MG63 (cell line): Measurements from ENCODE around the gene PEX10. TPM values are rescaled to one million over a fixed set of nuclear protein-coding genes. Genes with fewer than 3 reads are reported as not detected.

Source experiments
- DNase-seq: peaks from one replicate; pipeline ENCODE4 v3.0.0-alpha.2; 2020
- H3K27me3 ChIP-seq: fragments of 250-450 bp; sonication (Bioruptor Pico); 2 replicates; pipeline ENCODE4 v1.5.1; 2020; ENCODE audit warnings: mild to moderate bottlenecking, moderate library complexity
- H3K36me3 ChIP-seq: fragments of 250-450 bp; sonication (Bioruptor Pico); 2 replicates; pipeline ENCODE4 v1.5.1; 2020; ENCODE audit warnings: mild to moderate bottlenecking, moderate library complexity
- H3K4me3 ChIP-seq: fragments of 250-450 bp; sonication (Bioruptor Pico); 2 replicates; pipeline ENCODE4 v1.5.1; 2020; ENCODE audit warnings: mild to moderate bottlenecking, moderate library complexity
- H3K9me3 ChIP-seq: fragments of 250-450 bp; sonication (Bioruptor Pico); 2 replicates; pipeline ENCODE4 v1.5.1; 2020; ENCODE audit warnings: mild to moderate bottlenecking, moderate library complexity
- total RNA-seq: library from RNA; depleted of rRNA; stranded (reverse); fragments of >200 nt; shearing (Covaris generic); gene quantifications from 2 replicates; pipeline ENCODE4 v1.2.3, GENCODE V29; 2014; ENCODE audit warnings: low replicate concordance

PEX10 gene
- total RNA-seq, 1 experiment from 2014 or later: 44.5 TPM

GRCh38 chr1:2377751-2378440 lies 34.5 kb downstream of the PEX10 start:
- no peaks in the 10 kb centered on the region for H3K36me3 ChIP-seq
- H3K9me3 ChIP-seq: no peaks in the 10 kb centered on the region
- no peak overlapping the region for H3K4me3 ChIP-seq
- no peak for DNase-seq
- H3K27me3 ChIP-seq: no peaks in the 10 kb centered on the region

GRCh38 chr1:2376931-2377672 lies 35.3 kb downstream of the PEX10 start:
- no peaks in the 10 kb centered on the region for H3K9me3 ChIP-seq
- H3K27me3 ChIP-seq: no peaks in the 10 kb centered on the region
- H3K36me3 ChIP-seq: no peaks in the 10 kb centered on the region
- no peak overlapping the region for H3K4me3 ChIP-seq
- no peak for DNase-seq

GRCh38 chr1:2376261-2376741 lies 36.1 kb downstream of the PEX10 start:
- Histone ChIP-seq H3K4me3 (no peak overlapping the region), H3K27me3 (no peaks in the 10 kb centered on the region), H3K9me3 (no peaks in the 10 kb centered on the region), H3K36me3 (no peaks in the 10 kb centered on the region)
- no peak for DNase-seq

- H3K9me3 ChIP-seq: no peaks in the 10 kb centered on the region
Observed at GRCh38 chr1:2375923-2376260, 36.5 kb downstream of the PEX10 start.

GRCh38 chr1:2375246-2375922 lies 37.0 kb downstream of the PEX10 start:
- DNase-seq: no peak
- H3K36me3 ChIP-seq: no peaks in the 10 kb centered on the region
- H3K4me3 ChIP-seq: no peak overlapping the region
- no peaks in the 10 kb centered on the region for H3K27me3 ChIP-seq
- H3K9me3 ChIP-seq: no peaks in the 10 kb centered on the region

More at GRCh38 chr1:2375923-2376260, 36.5 kb downstream of the PEX10 start:
- no peak for DNase-seq
- Histone ChIP-seq H3K36me3 (no peaks in the 10 kb centered on the region), H3K27me3 (no peaks in the 10 kb centered on the region), H3K4me3 (no peak overlapping the region)

- Histone ChIP-seq H3K9me3 (no peaks in the 10 kb centered on the region), H3K4me3 (no peak overlapping the region), H3K27me3 (no peaks in the 10 kb centered on the region), H3K36me3 (no peaks in the 10 kb centered on the region)
- DNase-seq: no peak
Observed at GRCh38 chr1:2374252-2375155, 37.9 kb downstream of the PEX10 start.

GRCh38 chr1:2373551-2374251 lies 38.7 kb downstream of the PEX10 start:
- Histone ChIP-seq H3K27me3 (no peaks in the 10 kb centered on the region), H3K9me3 (no peaks in the 10 kb centered on the region), H3K4me3 (no peak overlapping the region), H3K36me3 (no peaks in the 10 kb centered on the region)
- no peak for DNase-seq

GRCh38 chr1:2372551-2373490 lies 39.5 kb downstream of the PEX10 start:
- Histone ChIP-seq H3K9me3 (no peaks in the 10 kb centered on the region), H3K27me3 (no peaks in the 10 kb centered on the region), H3K36me3 (no peaks in the 10 kb centered on the region), H3K4me3 (no peak overlapping the region)
- DNase-seq: peak; percentile 27

GRCh38 chr1:2368053-2368744 lies 44.2 kb downstream of the PEX10 start:
- H3K4me3 ChIP-seq: no peak overlapping the region
- H3K9me3 ChIP-seq: peaks cover 4% of the 10 kb centered on the region
- no peak for DNase-seq
- H3K36me3 ChIP-seq: no peaks in the 10 kb centered on the region
- no peaks in the 10 kb centered on the region for H3K27me3 ChIP-seq

- DNase-seq: no peak
- Histone ChIP-seq H3K27me3 (no peaks in the 10 kb centered on the region), H3K4me3 (no peak overlapping the region), H3K36me3 (no peaks in the 10 kb centered on the region), H3K9me3 (peaks cover 4% of the 10 kb centered on the region)
Observed at GRCh38 chr1:2363847-2364513, 48.4 kb downstream of the PEX10 start.

GRCh38 chr1:2360588-2361364 lies 51.6 kb downstream of the PEX10 start:
- Histone ChIP-seq H3K27me3 (no peaks in the 10 kb centered on the region), H3K9me3 (peaks cover 4% of the 10 kb centered on the region), H3K36me3 (no peaks in the 10 kb centered on the region), H3K4me3 (no peak overlapping the region)
- DNase-seq: no peak

GRCh38 chr1:2358651-2359640 lies 53.4 kb downstream of the PEX10 start:
- no peaks in the 10 kb centered on the region for H3K27me3 ChIP-seq
- no peak for DNase-seq

More at GRCh38 chr1:2358651-2359640, 53.4 kb downstream of the PEX10 start:
- Histone ChIP-seq H3K36me3 (no peaks in the 10 kb centered on the region), H3K9me3 (peaks cover 2% of the 10 kb centered on the region), H3K4me3 (no peak overlapping the region)
